Stimulated activated CD4-positive, alpha-beta T cell treated with anti-CD3 and anti-CD28 coated beads, Interleukin-4, amount 100 ng/mL, for 48 hours (primary cell): ENCODE data around the gene RPL3.

Source experiments
- DNase-seq, 2 donors: peaks; one replicate each; pipeline ENCODE4 v3.0.0-alpha.2; 2020; ENCODE audit warnings: low read depth in 2 of 2

Gene RPL3

GRCh38 chr22:39283322-39284141, 35.9 kb downstream of the RPL3 start:
- no peak for DNase-seq

- DNase-seq = no peak
These were observed 36.6 kb downstream of the RPL3 start for GRCh38 chr22:39282645-39283321.

- no peak for DNase-seq
These were observed 38.3 kb downstream of the RPL3 start for GRCh38 chr22:39281126-39281525.

GRCh38 chr22:39280250-39280649, 39.2 kb downstream of the RPL3 start:
- no peak for DNase-seq

- DNase-seq = no peak
These were observed 40.1 kb downstream of the RPL3 start for GRCh38 chr22:39279170-39279850.

- DNase-seq = no peak
These were observed 41.4 kb downstream of the RPL3 start for GRCh38 chr22:39278040-39278439.

- DNase-seq = no peak
These were observed 42.2 kb downstream of the RPL3 start for GRCh38 chr22:39277142-39277607.

- DNase-seq = no peak
These were observed 42.8 kb downstream of the RPL3 start for GRCh38 chr22:39276440-39277141.

GRCh38 chr22:39275814-39276439, 43.5 kb downstream of the RPL3 start:
- no peak for DNase-seq

GRCh38 chr22:39273950-39274887, 45.2 kb downstream of the RPL3 start:
- DNase-seq = no peak

- no peak for DNase-seq
These were observed 48.6 kb downstream of the RPL3 start for GRCh38 chr22:39270792-39271191.

GRCh38 chr22:39270280-39270679, 49.1 kb downstream of the RPL3 start:
- DNase-seq = no peak

GRCh38 chr22:39269095-39269790, 50.2 kb downstream of the RPL3 start:
- DNase-seq = no peak

GRCh38 chr22:39268645-39269044, 50.8 kb downstream of the RPL3 start:
- DNase-seq = no peak

- DNase-seq = no peak
These were observed 51.4 kb downstream of the RPL3 start for GRCh38 chr22:39267974-39268373.

- DNase-seq = peak; percentile 37 to 57
These were observed 52.9 kb downstream of the RPL3 start for GRCh38 chr22:39266398-39267030.

GRCh38 chr22:39265143-39265886, 54.1 kb downstream of the RPL3 start:
- DNase-seq = no peak

- no peak for DNase-seq
These were observed 54.9 kb downstream of the RPL3 start for GRCh38 chr22:39264349-39265038.
